HG03159 (cell line): Measurements from ENCODE around the gene ACSS1.

ENCODE experiments used
- ATAC-seq: cut with Tn5 transposase; IDR thresholded peaks from one replicate; pipeline ENCODE4 v1.9.1; 2021; ENCODE audit warnings: mild to moderate bottlenecking, moderate library complexity; ENCODE audit not compliant: unreplicated experiment

The ACSS1 gene

GRCh38 chr20:25061103-25061799 is 3.3 kb upstream of the ACSS1 start:
- ATAC-seq: no peak

GRCh38 chr20:25059866-25060465 is 2.0 kb upstream of the ACSS1 start:
- ATAC-seq: no peak

GRCh38 chr20:25058847-25059810 is 1.2 kb upstream of the ACSS1 start:
- no peak for ATAC-seq

- peak; percentile 36 for ATAC-seq
These were observed 497 bp downstream of the ACSS1 start for GRCh38 chr20:25057234-25058050.

- peak; percentile 28 for ATAC-seq
These were observed 1.2 kb downstream of the ACSS1 start for GRCh38 chr20:25056690-25057233.

- ATAC-seq: no peak
These were observed 2.0 kb downstream of the ACSS1 start for GRCh38 chr20:25055711-25056495.

- ATAC-seq: no peak
These were observed 2.8 kb downstream of the ACSS1 start for GRCh38 chr20:25054995-25055629.

- ATAC-seq: no peak
These were observed 3.7 kb downstream of the ACSS1 start for GRCh38 chr20:25054096-25054820.

- ATAC-seq: no peak
These were observed 4.5 kb downstream of the ACSS1 start for GRCh38 chr20:25053255-25054031.

- ATAC-seq: no peak
These were observed 5.4 kb downstream of the ACSS1 start for GRCh38 chr20:25052255-25053194.

- ATAC-seq: no peak
These were observed 6.4 kb downstream of the ACSS1 start for GRCh38 chr20:25051386-25052155.

- no peak for ATAC-seq
These were observed 7.2 kb downstream of the ACSS1 start for GRCh38 chr20:25050501-25051350.

GRCh38 chr20:25050082-25050481 is 7.9 kb downstream of the ACSS1 start:
- ATAC-seq: no peak

GRCh38 chr20:25049261-25050060 is 8.5 kb downstream of the ACSS1 start:
- no peak for ATAC-seq
